Stimulated activated naive B cell treated with anti-CD40 and anti-IgM and Interleukin-4, amounts not matched to agents 10 μg/mL and 1 μg/mL and 100 μg/mL, for 72 hours (primary cell): ENCODE data around the gene ERVFRD-1.

Experiments used
- ATAC-seq, 2 donors: fragments of 150-1000 bp; cut with Tn5 transposase; replicated peaks; 2 replicates each; pipeline ENCODE4 v1.10.0; 2021; ENCODE audit warnings: moderate library complexity in 1 of 2
- DNase-seq: peaks from one replicate; pipeline ENCODE4 v3.0.0; 2021
- H3K27ac Mint-ChIP-seq: one replicate; pipeline ENCODE4 v1.8.0; 2022; ENCODE audit warnings: mild to moderate bottlenecking, mixed read lengths
- H3K27me3 Mint-ChIP-seq, 2 donors: one replicate each; pipeline ENCODE4 v1.8.0; 2022; ENCODE audit warnings: mixed read lengths in 2 of 2
- H3K36me3 Mint-ChIP-seq, 2 donors: one replicate each; pipeline ENCODE4 v1.8.0; 2022; ENCODE audit warnings: mixed read lengths in 2 of 2, mild to moderate bottlenecking in 1 of 2
- H3K4me1 Mint-ChIP-seq, 2 donors: one replicate each; pipeline ENCODE4 v1.8.0; 2022; ENCODE audit warnings: mixed read lengths in 2 of 2, mild to moderate bottlenecking in 1 of 2
- H3K4me3 Mint-ChIP-seq, 2 donors: one replicate each; pipeline ENCODE4 v1.8.0; 2022; ENCODE audit warnings: mild to moderate bottlenecking in 2 of 2, mixed read lengths in 2 of 2, moderate library complexity in 1 of 2
- H3K9me3 Mint-ChIP-seq, 2 donors: one replicate each; pipeline ENCODE4 v1.8.0; 2022; ENCODE audit warnings: mixed read lengths in 2 of 2, mild to moderate bottlenecking in 1 of 2

The ERVFRD-1 gene, protein sequence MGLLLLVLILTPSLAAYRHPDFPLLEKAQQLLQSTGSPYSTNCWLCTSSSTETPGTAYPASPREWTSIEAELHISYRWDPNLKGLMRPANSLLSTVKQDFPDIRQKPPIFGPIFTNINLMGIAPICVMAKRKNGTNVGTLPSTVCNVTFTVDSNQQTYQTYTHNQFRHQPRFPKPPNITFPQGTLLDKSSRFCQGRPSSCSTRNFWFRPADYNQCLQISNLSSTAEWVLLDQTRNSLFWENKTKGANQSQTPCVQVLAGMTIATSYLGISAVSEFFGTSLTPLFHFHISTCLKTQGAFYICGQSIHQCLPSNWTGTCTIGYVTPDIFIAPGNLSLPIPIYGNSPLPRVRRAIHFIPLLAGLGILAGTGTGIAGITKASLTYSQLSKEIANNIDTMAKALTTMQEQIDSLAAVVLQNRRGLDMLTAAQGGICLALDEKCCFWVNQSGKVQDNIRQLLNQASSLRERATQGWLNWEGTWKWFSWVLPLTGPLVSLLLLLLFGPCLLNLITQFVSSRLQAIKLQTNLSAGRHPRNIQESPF

DNA sequence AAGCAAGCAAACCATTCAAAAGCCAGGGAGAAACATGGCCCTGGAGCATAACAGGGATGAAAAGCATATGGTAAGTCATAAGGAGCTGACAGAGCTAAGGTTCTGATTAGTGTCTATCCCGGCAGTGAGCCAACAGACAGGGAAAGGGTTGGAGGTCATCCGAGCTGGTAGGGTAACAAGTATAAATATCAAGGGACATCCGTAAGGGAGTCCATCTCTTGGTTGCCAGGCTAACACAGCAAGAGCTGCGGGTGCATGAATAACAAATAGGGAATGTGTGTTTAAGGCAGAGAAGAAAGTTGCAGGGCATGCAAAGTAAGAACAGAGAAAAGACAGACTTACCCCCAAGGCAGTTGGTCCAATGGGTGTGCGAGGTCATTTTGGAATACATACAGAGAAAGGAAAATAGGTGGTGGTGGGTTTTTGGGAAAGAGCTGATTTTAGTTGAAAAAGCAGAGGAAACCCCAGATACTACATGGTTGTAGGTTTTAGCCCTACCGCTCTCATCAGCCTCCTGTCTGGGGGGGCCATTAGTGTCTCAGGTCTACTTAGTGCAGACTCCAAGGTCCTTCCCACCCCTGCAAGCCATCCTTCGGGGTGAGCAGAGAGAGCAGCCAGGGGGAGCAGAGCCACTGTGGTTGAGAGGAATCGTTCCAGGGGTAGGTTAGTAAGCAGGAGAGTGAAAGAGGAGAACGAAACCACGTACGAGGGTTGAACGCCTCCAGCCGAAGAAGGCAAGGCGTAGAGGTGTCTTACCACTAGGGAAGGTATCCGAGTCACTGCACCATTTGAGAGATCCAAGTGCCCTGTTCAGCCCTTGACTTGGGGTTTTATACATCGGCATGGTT, at the start of gene ERVFRD-1:
Gene ERVFRD-1, minus strand, starts transcription at position 805 of the 848 bp plus-strand sequence. CDS start 6,415 bp downstream, outside the sequence.
- ATAC-seq (no peak), DNase-seq (no peak)
- Mint-ChIP-seq H3K27ac (peak within 1 kb of the TSS; percentile 27), H3K27me3 (no peaks in the 10 kb centered on the region), H3K4me3 (peak within 1 kb of the TSS in 1 of 2 donors; percentile 30), H3K36me3 (peaks cover 10 to 24% of the 10 kb centered on the region in 2 donors), H3K9me3 (peaks cover 0 to 2% of the 10 kb centered on the region in 2 donors), H3K4me1 (peaks cover 24 to 57% of the 10 kb centered on the region in 2 donors)

DNA sequence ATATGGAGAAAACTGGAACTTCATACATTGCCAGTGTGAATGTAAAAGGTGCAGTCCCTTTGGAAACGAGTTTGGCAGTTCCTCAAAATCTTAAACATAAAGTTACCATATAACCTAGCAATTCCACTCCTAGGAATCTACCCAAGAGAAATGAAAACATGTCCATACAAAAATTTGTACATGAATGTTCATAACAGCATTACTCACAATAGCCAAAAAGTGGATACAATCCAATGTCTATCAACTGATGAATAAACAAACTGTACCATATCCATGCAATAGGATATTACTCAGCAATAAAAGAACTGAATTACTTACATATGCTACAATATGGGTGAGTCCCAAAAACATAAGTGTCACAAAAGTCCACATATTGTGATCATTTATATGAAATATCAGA, 48.7 kb upstream of the ERVFRD-1 start:
- no peak for DNase-seq
- Mint-ChIP-seq H3K36me3 (no peaks in the 10 kb centered on the region), H3K4me3 (no peak overlapping the region), H3K27me3 (no peaks in the 10 kb centered on the region), H3K9me3 (no peaks in the 10 kb centered on the region), H3K27ac (no peak overlapping the region), H3K4me1 (peaks cover 5 to 6% of the 10 kb centered on the region in 2 donors)
- no peak for ATAC-seq

DNA sequence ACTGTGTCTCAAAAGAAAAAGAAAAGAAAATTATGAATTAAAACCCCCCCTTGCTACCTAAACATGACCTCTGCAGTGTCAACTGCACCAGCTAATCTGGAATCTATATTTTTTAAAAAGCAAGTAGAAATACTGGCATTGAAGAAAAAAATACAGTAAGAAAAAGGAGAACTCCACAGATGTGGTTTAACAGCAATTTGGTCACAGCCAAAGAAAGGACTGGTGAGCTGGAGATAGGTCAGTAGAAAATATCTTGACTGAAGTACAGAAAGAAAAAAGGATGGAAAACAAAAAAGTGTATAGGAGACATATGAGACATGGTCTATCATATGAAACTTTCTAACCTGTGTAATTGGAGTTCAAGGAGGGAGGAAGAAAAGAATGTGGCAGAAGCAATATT, 44.1 kb upstream of the ERVFRD-1 start:
- no peaks in the 10 kb centered on the region for H3K9me3 Mint-ChIP-seq
- no peaks in the 10 kb centered on the region for H3K36me3 Mint-ChIP-seq
- peaks cover 5 to 9% of the 10 kb centered on the region in 2 donors for H3K27me3 Mint-ChIP-seq
- DNase-seq (no peak), ATAC-seq (no peak)
- H3K4me1 Mint-ChIP-seq, result peaks cover 5 to 12% of the 10 kb centered on the region in 2 donors
- no peak overlapping the region for H3K4me3 Mint-ChIP-seq
- H3K27ac Mint-ChIP-seq, result no peak overlapping the region

DNA sequence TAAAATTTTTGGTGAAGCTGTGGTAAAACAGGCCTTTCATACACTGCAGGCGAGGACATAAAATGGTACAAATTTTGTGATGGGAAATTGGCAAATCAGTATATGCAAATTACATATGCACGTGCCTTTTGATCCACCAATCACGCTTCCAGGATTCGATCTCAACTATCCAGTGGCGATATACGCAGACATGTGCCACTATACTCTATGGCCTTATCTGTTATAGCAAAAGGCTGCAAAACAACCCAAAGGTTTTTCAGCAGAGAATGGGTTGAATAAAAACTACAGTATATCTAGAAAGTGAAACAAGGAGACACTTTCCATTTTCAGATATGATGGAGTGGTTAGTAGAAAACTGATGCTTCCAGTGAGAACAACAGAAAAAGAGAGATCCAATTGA, 41.9 kb upstream of the ERVFRD-1 start:
- ATAC-seq (no peak), DNase-seq (no peak)
- H3K27ac Mint-ChIP-seq, result peak overlapping the region; percentile 5
- no peaks in the 10 kb centered on the region for H3K9me3 Mint-ChIP-seq
- H3K27me3 Mint-ChIP-seq, result peaks cover 5 to 9% of the 10 kb centered on the region in 2 donors
- H3K36me3 Mint-ChIP-seq, result peaks cover 0 to 3% of the 10 kb centered on the region in 2 donors
- peaks cover 5 to 12% of the 10 kb centered on the region in 2 donors for H3K4me1 Mint-ChIP-seq
- peak overlapping the region; percentile 75 to 80 for H3K4me3 Mint-ChIP-seq

DNA sequence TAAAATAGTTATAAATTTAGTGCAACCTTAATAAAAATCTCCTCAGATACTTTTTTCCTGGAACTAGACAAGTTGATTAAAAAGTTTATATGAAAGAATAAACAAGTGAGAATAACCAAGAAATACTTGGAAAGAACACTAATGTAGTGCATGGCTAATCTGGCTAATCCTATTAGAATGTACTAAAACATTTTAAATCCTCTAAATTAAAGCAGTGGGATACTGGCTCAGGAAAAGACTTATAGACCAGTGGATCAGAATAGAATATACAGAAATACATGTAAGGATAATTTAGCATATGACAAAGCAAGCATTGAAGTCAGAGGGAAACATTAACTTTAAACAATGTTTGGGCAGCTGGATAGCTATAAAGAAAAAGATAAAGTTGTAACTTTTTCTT, 41.1 kb upstream of the ERVFRD-1 start:
- DNase-seq (no peak), ATAC-seq (no peak)
- Mint-ChIP-seq H3K36me3 (peaks cover 0 to 3% of the 10 kb centered on the region in 2 donors), H3K27ac (no peak overlapping the region), H3K9me3 (no peaks in the 10 kb centered on the region), H3K27me3 (peaks cover 5 to 9% of the 10 kb centered on the region in 2 donors), H3K4me3 (no peak overlapping the region), H3K4me1 (peaks cover 5 to 12% of the 10 kb centered on the region in 2 donors)

DNA sequence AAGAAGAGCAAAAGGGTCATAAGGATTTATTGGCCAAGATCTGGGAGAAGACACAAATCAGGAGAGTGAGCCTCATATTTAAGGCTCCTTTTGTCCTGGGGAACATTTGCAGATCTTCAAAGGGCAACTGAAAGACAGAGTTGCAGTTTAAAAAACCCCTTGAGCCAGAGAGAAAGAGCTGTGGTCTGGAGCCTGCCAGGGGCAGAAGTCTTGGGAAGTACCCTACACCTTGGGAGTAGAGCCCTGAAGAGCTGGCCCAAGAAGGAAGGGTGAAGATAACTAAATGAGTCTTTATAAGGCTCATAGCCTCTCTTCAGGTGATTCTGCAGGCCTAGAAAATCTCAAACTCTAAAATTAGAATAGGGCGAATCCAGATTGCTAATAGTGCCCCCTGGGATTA, 40.0 kb upstream of the ERVFRD-1 start:
- no peak for DNase-seq
- H3K27ac Mint-ChIP-seq, result no peak overlapping the region
- H3K4me1 Mint-ChIP-seq, result peaks cover 5 to 12% of the 10 kb centered on the region in 2 donors
- H3K4me3 Mint-ChIP-seq, result no peak overlapping the region
- ATAC-seq, result peak in 1 of 2 donors; percentile 64
- no peaks in the 10 kb centered on the region for H3K9me3 Mint-ChIP-seq
- H3K36me3 Mint-ChIP-seq, result peaks cover 0 to 3% of the 10 kb centered on the region in 2 donors
- peaks cover 5 to 9% of the 10 kb centered on the region in 2 donors for H3K27me3 Mint-ChIP-seq

DNA sequence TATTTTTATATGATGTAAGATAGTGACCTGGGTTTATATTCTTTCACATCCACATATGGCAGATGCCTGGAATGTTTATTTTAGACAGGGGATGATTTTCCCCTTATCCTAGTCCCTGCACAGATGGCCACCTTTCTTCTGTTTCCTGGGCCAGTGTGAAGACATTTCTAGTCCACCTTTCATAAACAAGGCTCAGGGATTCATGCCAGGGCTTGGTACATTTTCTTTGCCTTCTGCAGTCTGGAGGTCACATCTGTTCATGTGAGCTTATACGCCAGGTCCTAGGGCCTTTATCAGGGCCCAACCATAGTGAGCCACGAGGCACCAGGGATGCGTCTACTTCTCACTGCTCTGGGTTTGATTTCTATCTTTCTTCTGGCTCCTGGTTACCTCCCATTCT, 38.0 kb upstream of the ERVFRD-1 start:
- no peaks in the 10 kb centered on the region for H3K9me3 Mint-ChIP-seq
- ATAC-seq, result no peak
- peaks cover 7 to 9% of the 10 kb centered on the region in 2 donors for H3K4me1 Mint-ChIP-seq
- no peak for DNase-seq
- H3K36me3 Mint-ChIP-seq, result peaks cover 0 to 3% of the 10 kb centered on the region in 2 donors
- H3K27ac Mint-ChIP-seq, result no peak overlapping the region
- H3K4me3 Mint-ChIP-seq, result no peak overlapping the region
- H3K27me3 Mint-ChIP-seq, result peaks cover 0 to 4% of the 10 kb centered on the region in 2 donors

DNA sequence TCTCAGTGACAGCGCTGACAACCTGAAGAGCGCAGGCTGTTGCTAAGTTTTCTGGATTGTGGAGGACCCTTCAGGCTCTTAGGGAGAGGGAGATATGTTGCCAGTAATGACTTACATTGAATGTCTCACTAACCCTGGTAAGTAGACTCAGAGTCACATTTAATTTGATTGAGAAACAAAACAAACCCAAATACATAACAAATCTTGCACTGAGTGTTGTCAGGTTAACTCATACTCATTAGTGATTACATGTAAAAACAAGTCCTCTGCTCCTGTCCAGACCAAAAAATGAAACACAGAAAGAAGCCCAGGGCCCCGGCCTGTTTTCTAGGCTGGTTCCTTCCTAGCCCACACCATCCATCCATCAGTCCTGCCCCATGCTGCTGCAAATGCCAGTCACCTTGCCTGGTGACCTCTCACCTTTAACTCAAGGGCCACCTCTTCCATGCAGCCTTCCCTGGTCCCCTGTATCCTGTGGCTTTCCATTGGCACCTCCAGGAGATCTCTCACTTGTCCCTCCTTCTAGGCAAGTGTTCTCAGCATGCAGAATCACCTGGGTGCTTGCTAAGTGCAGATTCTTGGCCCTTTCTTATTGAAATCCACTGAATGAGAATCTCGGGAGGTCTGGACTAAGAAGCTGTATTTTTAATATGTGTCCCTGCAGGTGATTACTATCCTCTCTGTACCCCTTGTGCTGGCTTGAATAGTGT, 34.7 kb upstream of the ERVFRD-1 start:
- Mint-ChIP-seq H3K27me3 (no peaks in the 10 kb centered on the region), H3K27ac (no peak overlapping the region), H3K4me3 (no peak overlapping the region), H3K36me3 (peaks cover 0 to 3% of the 10 kb centered on the region in 2 donors), H3K4me1 (peaks cover 11 to 19% of the 10 kb centered on the region in 2 donors), H3K9me3 (peaks cover 0 to 1% of the 10 kb centered on the region in 2 donors)
- DNase-seq, result no peak
- ATAC-seq, result no peak

DNA sequence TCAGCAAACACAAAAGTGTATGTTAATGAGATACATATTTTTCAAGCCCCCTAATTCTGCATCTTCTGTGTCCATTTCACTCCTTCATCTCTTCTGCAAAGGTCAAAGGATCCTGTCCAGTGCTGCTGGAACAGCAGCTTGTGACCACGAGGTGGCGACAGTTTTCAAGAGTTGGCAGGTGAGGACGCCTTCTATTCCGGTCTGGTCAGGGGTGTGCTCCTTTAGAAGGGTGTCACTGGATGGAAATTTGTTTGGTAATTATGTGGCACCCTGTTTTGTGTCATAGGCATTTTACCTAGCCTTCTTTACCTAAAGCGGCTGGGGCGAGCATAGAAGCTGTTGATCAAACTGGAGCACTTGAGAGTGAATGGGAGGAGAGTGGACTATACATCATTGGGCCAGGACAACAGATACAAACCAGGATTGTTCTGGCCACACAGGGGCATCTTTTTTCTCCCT, 32.9 kb upstream of the ERVFRD-1 start:
- peak; percentile 47 for DNase-seq
- peaks cover 3 to 6% of the 10 kb centered on the region in 2 donors for H3K9me3 Mint-ChIP-seq
- H3K27me3 Mint-ChIP-seq, result no peaks in the 10 kb centered on the region
- no peak overlapping the region for H3K4me3 Mint-ChIP-seq
- H3K27ac Mint-ChIP-seq, result no peak overlapping the region
- peaks cover 3 to 9% of the 10 kb centered on the region in 2 donors for H3K36me3 Mint-ChIP-seq
- H3K4me1 Mint-ChIP-seq, result peaks cover 23 to 34% of the 10 kb centered on the region in 2 donors
- ATAC-seq, result peak; percentile 87 to 93

DNA sequence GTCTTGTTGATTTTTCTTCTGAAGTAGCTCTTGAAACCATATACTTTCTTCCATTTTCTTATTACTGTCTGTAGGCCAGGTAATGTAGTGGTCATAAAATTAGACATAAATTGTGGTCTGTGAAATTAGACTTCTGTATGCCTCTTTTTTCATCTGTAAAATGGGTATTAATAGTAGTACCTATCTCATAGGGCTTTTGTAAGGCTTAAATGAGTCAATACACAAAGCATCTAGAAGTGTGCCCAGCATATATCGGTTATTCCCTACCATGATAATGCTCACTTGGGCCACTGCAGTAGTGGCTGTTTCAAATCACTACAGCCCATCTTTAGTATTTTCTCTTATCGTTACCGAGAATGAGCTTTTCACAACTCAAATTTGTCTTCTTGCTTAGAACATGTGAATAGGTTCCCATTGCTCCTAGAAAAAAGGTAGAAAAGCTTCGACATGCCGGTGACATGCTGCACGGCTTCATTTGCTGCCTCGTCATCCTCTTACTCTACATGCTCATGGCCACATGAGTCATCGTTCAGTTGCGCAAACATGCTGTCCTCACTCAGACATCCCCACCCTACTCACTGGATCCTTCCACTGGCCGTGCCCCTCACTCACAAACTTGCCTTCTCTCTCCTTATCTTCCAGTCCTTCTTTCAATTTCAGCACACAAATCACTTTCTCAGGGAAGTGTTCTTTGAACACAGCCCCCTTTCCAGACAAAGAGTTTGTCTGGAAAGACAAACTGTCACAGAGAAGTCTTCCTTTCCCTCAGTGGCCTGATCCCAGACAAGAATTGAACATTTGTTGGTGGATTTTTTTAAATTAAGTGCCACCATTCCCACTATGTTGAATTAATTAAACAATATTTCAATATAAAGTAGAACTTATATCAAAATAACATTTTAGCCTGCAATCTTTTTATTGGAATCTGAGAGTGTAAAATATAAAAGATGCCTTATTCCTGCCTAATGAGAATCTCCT, 32.2 kb upstream of the ERVFRD-1 start:
- no peak overlapping the region for H3K4me3 Mint-ChIP-seq
- ATAC-seq (no peak), DNase-seq (no peak)
- peaks cover 30 to 42% of the 10 kb centered on the region in 2 donors for H3K4me1 Mint-ChIP-seq
- peaks cover 8 to 12% of the 10 kb centered on the region in 2 donors for H3K36me3 Mint-ChIP-seq
- no peak overlapping the region for H3K27ac Mint-ChIP-seq
- H3K27me3 Mint-ChIP-seq, result no peaks in the 10 kb centered on the region
- peaks cover 8 to 10% of the 10 kb centered on the region in 2 donors for H3K9me3 Mint-ChIP-seq

DNA sequence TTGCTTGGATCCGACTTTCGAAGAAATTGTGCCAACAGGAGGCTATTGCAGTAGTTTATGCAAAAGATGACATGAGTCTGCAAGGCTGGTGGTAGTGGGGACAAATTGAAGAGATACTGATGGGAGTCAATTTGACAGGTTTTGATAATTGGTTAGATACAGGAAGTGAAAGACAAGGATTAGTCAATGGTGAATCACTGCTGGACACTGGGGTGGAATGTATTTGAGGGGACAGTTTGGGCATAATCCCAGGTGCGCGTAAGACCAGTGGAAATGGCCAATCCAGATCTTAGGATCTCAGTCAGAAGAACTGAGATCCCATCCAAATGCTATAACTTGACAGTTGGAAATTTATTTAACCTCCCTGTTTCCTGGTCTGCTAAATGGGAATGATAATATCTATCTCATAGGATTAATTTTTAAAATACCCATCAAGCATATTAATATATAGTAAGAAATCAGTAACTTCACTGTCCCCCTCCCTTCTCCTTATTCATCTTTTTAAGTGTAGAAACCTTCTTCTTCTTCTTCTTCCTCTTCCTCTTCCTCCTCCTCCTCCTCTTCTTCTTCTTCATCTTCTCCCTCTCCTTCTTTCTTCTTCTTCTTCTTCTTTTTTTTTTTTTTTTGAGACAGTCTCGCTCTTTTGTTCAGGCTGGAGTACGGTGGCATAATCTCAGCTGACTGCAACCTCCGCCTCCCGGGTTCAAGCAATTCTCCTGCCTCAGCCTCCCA, 30.9 kb upstream of the ERVFRD-1 start:
- ATAC-seq (no peak), DNase-seq (no peak)
- H3K4me1 Mint-ChIP-seq, result peaks cover 30 to 46% of the 10 kb centered on the region in 2 donors
- peaks cover 8 to 10% of the 10 kb centered on the region in 2 donors for H3K9me3 Mint-ChIP-seq
- H3K27ac Mint-ChIP-seq, result no peak overlapping the region
- H3K4me3 Mint-ChIP-seq, result no peak overlapping the region
- peaks cover 8 to 12% of the 10 kb centered on the region in 2 donors for H3K36me3 Mint-ChIP-seq
- H3K27me3 Mint-ChIP-seq, result no peaks in the 10 kb centered on the region

DNA sequence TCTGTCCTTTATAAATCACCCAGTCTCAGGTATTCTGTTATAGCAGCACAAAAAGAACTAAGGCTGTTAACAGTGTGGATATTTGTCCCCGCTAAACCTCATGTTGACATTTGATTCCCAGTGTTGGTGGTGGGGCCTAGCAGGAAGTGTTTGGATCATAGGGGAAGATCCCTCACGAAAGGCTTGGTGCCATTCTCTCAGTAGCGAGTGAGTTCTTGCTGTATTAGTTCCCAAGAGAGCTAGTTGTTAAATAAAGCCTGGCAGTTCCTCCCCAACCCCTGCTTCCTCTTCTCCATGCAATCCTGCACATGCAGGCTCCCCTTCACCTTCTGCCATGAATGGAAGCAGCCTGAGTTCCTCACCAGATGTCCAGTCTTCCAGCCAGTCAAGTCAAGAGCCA, 29.8 kb upstream of the ERVFRD-1 start:
- DNase-seq, result no peak
- Mint-ChIP-seq H3K4me1 (peaks cover 30 to 46% of the 10 kb centered on the region in 2 donors), H3K27me3 (no peaks in the 10 kb centered on the region), H3K4me3 (no peak overlapping the region), H3K9me3 (peaks cover 8 to 10% of the 10 kb centered on the region in 2 donors), H3K27ac (no peak overlapping the region), H3K36me3 (peaks cover 8 to 12% of the 10 kb centered on the region in 2 donors)
- no peak for ATAC-seq
